ENCODE measurements around the gene ALDH3A1.

DNA sequence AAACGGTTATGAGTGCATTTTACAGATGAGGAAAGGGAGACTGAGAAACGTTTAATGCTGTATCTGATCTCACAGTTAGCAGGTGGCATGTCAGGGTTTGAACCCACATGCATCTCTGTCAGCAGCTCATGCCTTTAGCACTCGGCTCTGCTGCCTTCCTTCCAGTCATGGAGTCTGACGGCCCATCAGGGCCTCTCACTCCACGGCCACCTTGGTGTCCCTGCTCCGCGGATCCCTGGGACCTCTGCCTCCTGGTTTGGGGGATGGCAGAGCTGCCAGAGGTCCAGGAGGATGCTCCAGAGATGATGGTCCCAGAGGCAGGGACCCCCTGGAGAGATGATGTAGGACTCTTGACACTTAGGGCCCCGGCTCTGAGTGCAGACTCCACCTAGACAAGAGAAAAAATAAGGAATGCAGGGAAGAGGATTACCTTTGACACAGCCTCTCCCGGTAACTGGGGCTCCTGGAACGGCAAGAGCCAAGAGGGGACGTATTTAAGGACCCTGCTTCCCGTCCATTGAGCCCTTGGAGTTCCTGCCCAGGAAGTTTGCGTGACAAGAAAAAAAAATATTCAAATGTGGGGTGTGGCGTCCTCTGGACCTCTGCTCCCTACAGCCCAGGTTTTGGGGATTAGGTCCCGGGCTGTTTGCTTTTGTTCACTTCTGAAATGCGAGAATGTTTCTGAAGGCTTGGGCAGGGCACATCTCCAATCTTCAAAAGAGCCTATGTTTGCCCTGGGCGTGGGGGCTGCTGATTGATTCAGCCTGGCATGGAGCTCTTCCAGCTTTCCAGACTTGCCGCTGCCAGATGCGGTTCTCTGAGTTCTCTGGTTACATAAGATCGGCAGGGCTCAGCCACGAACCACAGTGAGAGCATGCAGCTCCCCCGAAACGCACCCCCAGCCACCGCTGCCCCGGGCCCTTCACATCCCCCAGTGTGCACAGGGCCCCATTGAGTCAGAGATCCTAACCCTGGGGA is at the start of gene ALDH3A1:
- TF ChIP-seq EZH2 (IDR thresholded peaks at IDR 0.05) (no peak), POLR2AphosphoS5 (IDR thresholded peaks at IDR 0.05; ENCODE audit: borderline replicate concordance, low read depth, low read length) (no peak), FOXP2 (optimal IDR thresholded peaks at IDR 0.05; ENCODE audit: control extremely low read depth, extremely low read length, insufficient read depth) (no peak)
